Memory B cell (primary cell): ENCODE data around the gene ALDH1L1.
A peak's percentile ranks its signal among the peaks of the same experiment; 100 is the strongest.

Experiments used
- ATAC-seq: fragments of 150-1000 bp; cut with Tn5 transposase; 2 replicates; pipeline ENCODE4 v1.10.0; 2021; ENCODE audit warnings: low read depth, mild to moderate bottlenecking, moderate library complexity
- DNase-seq, 2 donors: peaks; one replicate each; pipeline ENCODE4 v3.0.0; 2022; ENCODE audit warnings: low spot score in 2 of 2
- H3K27ac Mint-ChIP-seq: one replicate; pipeline ENCODE4 v1.8.0; 2022; ENCODE audit warnings: mild to moderate bottlenecking, moderate library complexity, mixed read lengths
- H3K27me3 Mint-ChIP-seq: one replicate; pipeline ENCODE4 v1.8.0; 2022; ENCODE audit warnings: mixed read lengths
- H3K36me3 Mint-ChIP-seq: one replicate; pipeline ENCODE4 v1.8.0; 2022; ENCODE audit warnings: mild to moderate bottlenecking, mixed read lengths
- H3K4me1 Mint-ChIP-seq: one replicate; pipeline ENCODE4 v1.8.0; 2022; ENCODE audit warnings: mixed read lengths
- H3K4me3 Mint-ChIP-seq: one replicate; pipeline ENCODE4 v1.8.0; 2022; ENCODE audit warnings: mild to moderate bottlenecking, moderate library complexity, mixed read lengths
- H3K9me3 Mint-ChIP-seq: one replicate; pipeline ENCODE4 v1.8.0; 2022; ENCODE audit warnings: mixed read lengths

The ALDH1L1 gene

DNA sequence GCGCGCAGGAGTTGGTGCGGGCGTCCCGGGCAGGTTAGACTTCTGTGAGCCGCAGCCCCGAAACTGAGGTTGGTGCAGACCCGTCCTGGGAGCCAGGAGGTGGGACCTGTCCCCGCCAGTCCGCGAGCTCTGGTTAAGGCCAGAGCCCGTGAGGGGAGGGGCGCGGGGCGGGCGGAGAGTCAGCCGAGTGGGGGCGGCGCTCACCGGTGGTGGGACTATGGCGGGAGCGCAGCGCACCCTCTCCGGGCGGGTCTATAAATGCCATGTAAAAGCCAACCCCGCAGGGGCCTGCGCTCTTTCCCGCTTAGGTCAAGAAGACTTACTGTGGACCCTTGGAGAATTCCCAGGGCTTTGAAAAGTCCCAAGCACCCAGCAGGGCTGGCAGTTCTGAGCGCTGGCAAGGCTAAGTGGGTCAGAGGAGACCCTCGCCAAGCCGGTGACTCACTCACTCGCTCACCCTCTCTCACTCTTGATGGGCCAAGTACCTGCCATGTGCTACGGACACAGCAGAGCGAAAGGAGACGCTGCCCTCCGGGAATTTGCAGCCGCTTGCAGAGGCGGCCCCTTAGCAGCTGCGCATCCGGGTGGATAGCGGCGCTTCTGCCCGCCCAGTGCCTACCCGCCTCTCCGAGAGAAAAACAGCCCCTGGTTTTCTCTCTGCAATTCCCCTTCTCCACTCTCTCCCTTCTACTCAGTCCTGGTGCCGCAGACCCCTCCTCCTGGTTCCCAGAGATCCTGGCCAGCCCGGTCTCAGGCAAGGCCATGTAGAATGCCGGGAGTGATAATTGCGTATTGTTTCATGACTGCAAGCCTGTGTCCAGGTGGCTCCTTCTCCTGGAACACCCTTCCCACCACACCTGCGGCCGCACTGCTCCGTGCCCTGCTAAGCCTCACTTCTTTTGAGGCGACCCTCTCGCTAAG lies at the start of gene ALDH1L1:
Gene ALDH1L1 (minus strand): TSS at position 110 of the 921 bp plus-strand sequence. CDS start 19,607 bp downstream, outside the sequence.
- ATAC-seq (no peak), DNase-seq (no peak)
- peaks cover 4% of the 10 kb centered on the region for H3K4me1 Mint-ChIP-seq
- H3K36me3 Mint-ChIP-seq = no peaks in the 10 kb centered on the region
- no peak within 1 kb of the TSS for H3K27ac Mint-ChIP-seq
- no peak within 1 kb of the TSS for H3K4me3 Mint-ChIP-seq
- no peaks in the 10 kb centered on the region for H3K9me3 Mint-ChIP-seq
- peaks cover 15% of the 10 kb centered on the region for H3K27me3 Mint-ChIP-seq

GRCh38 chr3:126226374-126226773 lies 46.0 kb upstream of the ALDH1L1 start:
- H3K4me3 Mint-ChIP-seq = no peak overlapping the region
- H3K27me3 Mint-ChIP-seq = peaks cover 4% of the 10 kb centered on the region
- H3K4me1 Mint-ChIP-seq = no peaks in the 10 kb centered on the region
- no peak for DNase-seq
- no peaks in the 10 kb centered on the region for H3K36me3 Mint-ChIP-seq
- ATAC-seq = no peak
- H3K9me3 Mint-ChIP-seq = peaks cover 5% of the 10 kb centered on the region
- no peak overlapping the region for H3K27ac Mint-ChIP-seq

GRCh38 chr3:126216416-126216815 lies 36.0 kb upstream of the ALDH1L1 start:
- no peaks in the 10 kb centered on the region for H3K36me3 Mint-ChIP-seq
- H3K4me1 Mint-ChIP-seq = peaks cover 10% of the 10 kb centered on the region
- peaks cover 34% of the 10 kb centered on the region for H3K27me3 Mint-ChIP-seq
- H3K4me3 Mint-ChIP-seq = no peak overlapping the region
- ATAC-seq (no peak), DNase-seq (no peak)
- H3K27ac Mint-ChIP-seq = no peak overlapping the region
- peaks cover 6% of the 10 kb centered on the region for H3K9me3 Mint-ChIP-seq

- Mint-ChIP-seq H3K27me3 (peaks cover 31% of the 10 kb centered on the region), H3K4me1 (peaks cover 10% of the 10 kb centered on the region), H3K4me3 (peak overlapping the region; percentile 25), H3K36me3 (no peaks in the 10 kb centered on the region), H3K9me3 (no peaks in the 10 kb centered on the region), H3K27ac (no peak overlapping the region)
- ATAC-seq (no peak), DNase-seq (no peak)
Observed at GRCh38 chr3:126213379-126214028, 33.1 kb upstream of the ALDH1L1 start.

GRCh38 chr3:126212620-126213378 lies 32.4 kb upstream of the ALDH1L1 start:
- H3K4me3 Mint-ChIP-seq = peak overlapping the region; percentile 84
- peaks cover 33% of the 10 kb centered on the region for H3K27me3 Mint-ChIP-seq
- no peaks in the 10 kb centered on the region for H3K36me3 Mint-ChIP-seq
- ATAC-seq (peak; percentile 29), DNase-seq (no peak)
- peaks cover 12% of the 10 kb centered on the region for H3K4me1 Mint-ChIP-seq
- H3K27ac Mint-ChIP-seq = no peak overlapping the region
- no peaks in the 10 kb centered on the region for H3K9me3 Mint-ChIP-seq

DNA sequence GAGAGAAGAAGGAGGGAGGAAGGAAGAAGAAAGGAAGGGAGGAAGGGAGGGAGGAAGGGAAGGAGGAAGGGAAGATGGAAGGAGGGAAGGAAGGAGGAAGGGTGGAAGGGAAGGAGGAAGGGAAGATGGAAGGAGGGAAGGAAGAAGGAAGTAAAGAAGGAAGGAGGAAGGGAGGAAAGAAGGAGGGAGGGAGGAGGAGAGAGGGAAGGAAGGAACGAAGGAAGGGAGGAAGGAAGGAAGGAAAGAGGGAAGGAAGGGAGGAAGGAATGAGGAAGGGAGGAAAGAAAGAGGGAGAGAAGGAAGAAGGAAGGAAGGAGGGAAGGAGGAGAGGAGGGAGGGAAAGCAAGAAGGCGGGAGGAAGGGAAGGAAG lies 31.8 kb upstream of the ALDH1L1 start:
- Mint-ChIP-seq H3K4me1 (peaks cover 12% of the 10 kb centered on the region), H3K36me3 (no peaks in the 10 kb centered on the region), H3K27me3 (peaks cover 33% of the 10 kb centered on the region), H3K4me3 (peak overlapping the region; percentile 84), H3K9me3 (no peaks in the 10 kb centered on the region), H3K27ac (no peak overlapping the region)
- no peak for ATAC-seq
- no peak for DNase-seq

DNA sequence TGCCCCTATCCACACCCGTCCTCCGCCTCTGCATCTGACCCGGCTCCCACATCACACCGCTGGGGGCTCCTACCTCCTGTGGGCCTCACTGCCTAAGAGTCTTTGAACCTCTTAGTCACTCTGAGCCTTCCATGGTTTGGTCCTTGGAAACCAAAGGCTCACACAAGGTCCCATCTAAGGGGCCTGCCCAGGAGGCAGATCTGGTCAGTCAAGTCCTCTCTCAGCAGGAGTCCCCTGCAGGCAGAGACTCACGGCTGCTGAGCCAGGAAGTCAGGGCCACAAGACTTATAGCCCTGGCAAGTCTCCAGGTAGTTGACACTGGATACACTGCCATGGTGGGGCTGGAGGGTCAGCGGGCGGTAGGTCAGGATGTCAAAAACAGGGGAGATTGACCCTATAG lies 31.2 kb upstream of the ALDH1L1 start:
- Mint-ChIP-seq H3K27ac (no peak overlapping the region), H3K4me1 (peaks cover 12% of the 10 kb centered on the region), H3K36me3 (no peaks in the 10 kb centered on the region), H3K4me3 (peak overlapping the region; percentile 84), H3K27me3 (peaks cover 33% of the 10 kb centered on the region), H3K9me3 (no peaks in the 10 kb centered on the region)
- no peak for ATAC-seq
- no peak for DNase-seq

- H3K27me3 Mint-ChIP-seq = peaks cover 33% of the 10 kb centered on the region
- peaks cover 12% of the 10 kb centered on the region for H3K4me1 Mint-ChIP-seq
- no peaks in the 10 kb centered on the region for H3K9me3 Mint-ChIP-seq
- H3K4me3 Mint-ChIP-seq = no peak overlapping the region
- ATAC-seq (no peak), DNase-seq (no peak)
- H3K27ac Mint-ChIP-seq = no peak overlapping the region
- H3K36me3 Mint-ChIP-seq = no peaks in the 10 kb centered on the region
Observed at GRCh38 chr3:126210606-126211005, 30.2 kb upstream of the ALDH1L1 start.

- no peaks in the 10 kb centered on the region for H3K9me3 Mint-ChIP-seq
- no peak overlapping the region for H3K4me3 Mint-ChIP-seq
- ATAC-seq (no peak), DNase-seq (no peak)
- peaks cover 37% of the 10 kb centered on the region for H3K27me3 Mint-ChIP-seq
- peaks cover 2% of the 10 kb centered on the region for H3K36me3 Mint-ChIP-seq
- H3K27ac Mint-ChIP-seq = no peak overlapping the region
- H3K4me1 Mint-ChIP-seq = peaks cover 12% of the 10 kb centered on the region
Observed at GRCh38 chr3:126209741-126210140, 29.4 kb upstream of the ALDH1L1 start.

GRCh38 chr3:126208606-126209256 lies 28.3 kb upstream of the ALDH1L1 start:
- Mint-ChIP-seq H3K4me1 (peaks cover 12% of the 10 kb centered on the region), H3K9me3 (no peaks in the 10 kb centered on the region), H3K27ac (no peak overlapping the region), H3K36me3 (peaks cover 3% of the 10 kb centered on the region), H3K4me3 (no peak overlapping the region), H3K27me3 (peaks cover 31% of the 10 kb centered on the region)
- no peak for DNase-seq
- ATAC-seq = no peak

DNA sequence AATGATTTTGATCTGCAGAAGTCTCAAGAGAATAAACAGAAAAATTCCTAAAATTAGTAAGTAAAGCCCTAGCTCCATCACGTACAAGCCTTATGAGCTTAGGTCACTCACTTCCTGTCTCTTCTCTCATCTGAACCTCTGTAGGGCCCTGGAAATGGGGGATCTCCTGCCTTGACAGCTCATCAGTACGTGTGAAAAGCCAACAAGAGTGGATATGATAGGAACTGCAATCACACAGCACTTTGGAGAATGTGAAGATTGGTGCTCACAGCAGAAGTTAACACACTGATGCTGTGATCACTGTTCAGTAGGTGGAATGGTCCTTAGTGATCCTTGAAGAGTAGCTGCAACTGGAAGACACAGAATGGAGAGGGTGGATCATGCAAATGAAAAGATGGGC lies 27.8 kb upstream of the ALDH1L1 start:
- no peak for DNase-seq
- Mint-ChIP-seq H3K4me1 (peaks cover 12% of the 10 kb centered on the region), H3K27me3 (peaks cover 29% of the 10 kb centered on the region), H3K27ac (no peak overlapping the region), H3K36me3 (peaks cover 3% of the 10 kb centered on the region), H3K9me3 (no peaks in the 10 kb centered on the region), H3K4me3 (no peak overlapping the region)
- no peak for ATAC-seq

GRCh38 chr3:126207166-126207565 lies 26.8 kb upstream of the ALDH1L1 start:
- Mint-ChIP-seq H3K27ac (no peak overlapping the region), H3K4me1 (peaks cover 6% of the 10 kb centered on the region), H3K27me3 (peaks cover 25% of the 10 kb centered on the region), H3K4me3 (no peak overlapping the region), H3K9me3 (no peaks in the 10 kb centered on the region), H3K36me3 (peaks cover 3% of the 10 kb centered on the region)
- no peak for ATAC-seq
- no peak for DNase-seq

GRCh38 chr3:126205717-126206655 lies 25.6 kb upstream of the ALDH1L1 start:
- no peak for ATAC-seq
- Mint-ChIP-seq H3K27me3 (peaks cover 18% of the 10 kb centered on the region), H3K4me1 (peaks cover 2% of the 10 kb centered on the region)

More at GRCh38 chr3:126205717-126206655, 25.6 kb upstream of the ALDH1L1 start:
- peaks cover 3% of the 10 kb centered on the region for H3K36me3 Mint-ChIP-seq
- H3K27ac Mint-ChIP-seq = no peak overlapping the region
- H3K9me3 Mint-ChIP-seq = no peaks in the 10 kb centered on the region
- DNase-seq = no peak
- no peak overlapping the region for H3K4me3 Mint-ChIP-seq
